B cell (primary cell): ENCODE results near the gene IFT52. TPM values are rescaled to one million over a fixed set of nuclear protein-coding genes. Genes with fewer than 3 reads are reported as not detected.

Source experiments
- ATAC-seq: fragments of 200-7000 bp; cut with Tn5 transposase; one replicate; pipeline ENCODE4 v1.10.0; 2021; ENCODE audit warnings: low read depth, mild to moderate bottlenecking, moderate number of reproducible peaks, moderate library complexity
- CTCF ChIA-PET: fragments of 350-600 bp; sonication (Branson Sonifier 250); formaldehyde crosslinking; loops from one replicate; lab custom pipeline; 2021; ENCODE audit warnings: antibody characterized with exemption, inconsistent platforms; lab: Charles Lee
- POLR2A ChIA-PET: fragments of 350-600 bp; sonication (Branson Sonifier 250); formaldehyde crosslinking; loops from one replicate; lab custom pipeline; 2021; ENCODE audit warnings: antibody characterized with exemption; lab: Charles Lee
- DNase-seq: peaks from one replicate; pipeline ENCODE4 v3.0.0; 2013
- H2AFZ ChIP-seq: 2 replicates; pipeline ENCODE4 v1.6.1; 2012; ENCODE audit warnings: mild to moderate bottlenecking, low read depth, low read length; ENCODE audit not compliant: insufficient read depth, poor library complexity, severe bottlenecking
- H3K27ac ChIP-seq, 2 donors: 1 replicate in 1 of 2; 2 replicates in 1 of 2; pipeline ENCODE4 v1.5.1; 2012 to 2013; ENCODE audit warnings: low read length in 2 of 2, mild to moderate bottlenecking in 2 of 2, moderate library complexity in 1 of 2
- H3K27me3 ChIP-seq, 4 experiments: fragments of 200-600 bp in 1 of 4; sonication (generic) in 1 of 4; replicated peaks in 1 of 4; 1 replicate in 2 of 4; 2 replicates in 2 of 4; pipeline versions ENCODE4 v1.6.1 to v1.7.0; 2013 to 2016; ENCODE audit warnings: low read length in 3 of 4, mild to moderate bottlenecking in 2 of 4, mixed read lengths in 1 of 4, moderate library complexity in 1 of 4; ENCODE audit not compliant: insufficient read depth in 4 of 4, control insufficient read depth in 3 of 4; ENCODE audit errors: control extremely low read depth in 1 of 4
- H3K36me3 ChIP-seq, 2 experiments: replicated peaks in 1 of 2; 1 replicate in 1 of 2; 2 replicates in 1 of 2; pipeline versions ENCODE4 v1.6.1 to v1.7.1; 2013; ENCODE audit warnings: low read length in 1 of 2; ENCODE audit not compliant: insufficient read depth in 2 of 2, control insufficient read depth in 1 of 2; ENCODE audit errors: control extremely low read depth in 1 of 2, extremely low read depth in 1 of 2
- H3K4me1 ChIP-seq, 2 donors: fragments of 200-600 bp in 1 of 2; sonication (generic) in 1 of 2; 1 replicate in 1 of 2; 2 replicates in 1 of 2; pipeline versions ENCODE4 v1.5.1 to v1.6.1; 2013 to 2017; ENCODE audit warnings: low read length in 2 of 2; ENCODE audit not compliant: control insufficient read depth in 2 of 2, insufficient read depth in 2 of 2
- H3K4me2 ChIP-seq: replicated peaks from 2 replicates; pipeline ENCODE3; 2012; ENCODE audit warnings: mild to moderate bottlenecking, low read depth, low read length; ENCODE audit not compliant: poor library complexity, severe bottlenecking
- H3K4me3 ChIP-seq, 5 experiments: fragments of 200-600 bp in 1 of 5; sonication (generic) in 1 of 5; 1 replicate in 3 of 5; 2 replicates in 2 of 5; pipeline versions ENCODE4 v1.5.1 to v1.7.0; 2011 to 2016; ENCODE audit warnings: low read length in 4 of 5, mild to moderate bottlenecking in 4 of 5, low read depth in 2 of 5, control low read depth in 1 of 5, moderate library complexity in 1 of 5; ENCODE audit not compliant: insufficient read depth in 1 of 5; ENCODE audit errors: control extremely low read depth in 1 of 5, extremely low read depth in 1 of 5
- H3K79me2 ChIP-seq: fragments of 200-600 bp; sonication (generic); one replicate; pipeline ENCODE4 v1.6.0; 2016; ENCODE audit warnings: low read length; ENCODE audit not compliant: control insufficient read depth, insufficient read depth
- H3K9ac ChIP-seq: fragments of 200-600 bp; sonication (generic); 2 replicates; pipeline ENCODE4 v1.6.1; 2017; ENCODE audit warnings: mild to moderate bottlenecking, low read length, moderate library complexity
- H3K9me3 ChIP-seq, 3 donors: one replicate each; pipeline versions ENCODE4 v1.6.1 to v1.7.1; 2013; ENCODE audit warnings: low read length in 2 of 3; ENCODE audit not compliant: control insufficient read depth in 2 of 3, insufficient read depth in 1 of 3; ENCODE audit errors: control extremely low read depth in 1 of 3
- H4K20me1 ChIP-seq: 2 replicates; pipeline ENCODE4 v1.6.0; 2012; ENCODE audit warnings: mild to moderate bottlenecking, low read length; ENCODE audit not compliant: insufficient read depth, control insufficient read depth, poor library complexity, severe bottlenecking
- H3K27ac Mint-ChIP-seq: one replicate; pipeline ENCODE4 v1.8.0; 2021; ENCODE audit warnings: mixed read lengths
- H3K27me3 Mint-ChIP-seq: one replicate; pipeline ENCODE4 v1.8.0; 2021; ENCODE audit warnings: mixed read lengths
- H3K4me1 Mint-ChIP-seq: one replicate; pipeline ENCODE4 v1.8.0; 2021; ENCODE audit warnings: mixed read lengths
- H3K4me3 Mint-ChIP-seq: one replicate; pipeline ENCODE4 v1.8.0; 2021; ENCODE audit warnings: mixed read lengths
- H3K9me3 Mint-ChIP-seq: one replicate; pipeline ENCODE4 v1.8.0; 2022; ENCODE audit warnings: mixed read lengths; ENCODE audit not compliant: insufficient read depth
- CTCF ChIP-seq: fragments of 200-600 bp; IDR thresholded peaks from one replicate; pipeline ENCODE4 v1.8.0; 2022; ENCODE audit warnings: antibody characterized with exemption, mild to moderate bottlenecking
- EZH2 ChIP-seq: IDR thresholded peaks from 2 replicates; pipeline ENCODE4 v1.6.1; 2012; ENCODE audit warnings: borderline replicate concordance, low read depth, mild to moderate bottlenecking, moderate library complexity, low read length; ENCODE audit not compliant: insufficient read depth, poor library complexity, severe bottlenecking
- WGBS: methylation state at CpG from one replicate; pipeline ENCODE4 v1.1.5; 2013; ENCODE audit warnings: missing lambda C conversion rate; ENCODE audit not compliant: insufficient coverage; 5-methylcytosine and 5-hydroxymethylcytosine counted together
- intact Hi-C: fragments of 100-400 bp; cut with micrococcal nuclease; formaldehyde crosslinking; loops from one replicate; pipeline ENCODE4 v1.10.0; 2022
- polyA plus RNA-seq: library from polyadenylated mRNA; depleted of rRNA; stranded (reverse); fragments of >200 nt; gene quantifications from 2 replicates; pipeline ENCODE4 v1.2.3, GENCODE V29; 2012
- total RNA-seq, 2 donors: library from RNA; stranded (reverse); fragments of 120-200 nt in 1 of 2; gene quantifications; 1 replicate in 1 of 2; 2 replicates in 1 of 2; pipeline versions ENCODE4 v1.2.3 to v1.2.4, GENCODE V29; 2013 to 2022

IFT52 gene
- total and polyA plus RNA-seq, 2 donors (not counting 1 experiment from before 2014, with no cell fraction given): 16.7 to 18.4 TPM

DNA sequence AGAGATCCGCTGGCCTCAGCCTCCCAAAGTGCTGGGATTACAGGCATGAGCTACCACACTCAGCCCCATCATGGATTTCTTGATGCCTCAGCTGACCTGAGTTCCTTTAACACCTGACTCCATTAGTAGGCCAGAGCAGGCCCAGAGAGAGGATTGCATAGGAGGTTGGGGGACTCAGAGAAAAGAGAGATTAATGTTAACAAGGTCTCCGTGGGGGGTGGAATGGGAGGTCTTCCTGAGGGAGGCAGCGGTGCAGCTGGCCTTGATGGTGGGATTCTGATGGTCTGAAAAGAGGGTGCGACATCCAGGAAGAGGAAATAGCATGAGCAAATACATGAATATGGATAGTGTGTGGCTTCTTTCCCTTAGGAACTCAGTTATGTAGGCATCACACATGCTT lies 22.0 kb upstream of the IFT52 start:
- no peaks in the 10 kb centered on the region for H3K27me3 ChIP-seq
- TF ChIP-seq EZH2 (no peak), CTCF (no peak)
- Mint-ChIP-seq H3K9me3 (no peaks in the 10 kb centered on the region), H3K27me3 (no peaks in the 10 kb centered on the region), H3K4me3 (no peak overlapping the region), H3K4me1 (no peaks in the 10 kb centered on the region), H3K27ac (no peak overlapping the region)
- ChIA-PET CTCF (no interaction called here), POLR2A (no interaction called here)
- intact Hi-C loops: no loop called here
- no peak overlapping the region for H3K27ac ChIP-seq
- no peaks in the 10 kb centered on the region for H3K4me1 ChIP-seq
- no peaks in the 10 kb centered on the region for H3K9me3 ChIP-seq
- no peak overlapping the region for H2AFZ ChIP-seq
- no peak for ATAC-seq
- H4K20me1 ChIP-seq: no peaks in the 10 kb centered on the region
- H3K4me2 ChIP-seq: no peak overlapping the region
- H3K4me3 ChIP-seq: no peak overlapping the region
- WGBS: 96% methylated on average over 4 of the region's 4 CpGs
- no peak for DNase-seq
- no peaks in the 10 kb centered on the region for H3K36me3 ChIP-seq
- no peaks in the 10 kb centered on the region for H3K79me2 ChIP-seq
- H3K9ac ChIP-seq: no peak overlapping the region

GRCh38 chr20:43569282-43569681 lies 21.5 kb upstream of the IFT52 start:
- H4K20me1 ChIP-seq: no peaks in the 10 kb centered on the region
- H3K9me3 ChIP-seq: no peaks in the 10 kb centered on the region
- Mint-ChIP-seq H3K4me3 (no peak overlapping the region), H3K27me3 (no peaks in the 10 kb centered on the region), H3K9me3 (no peaks in the 10 kb centered on the region), H3K27ac (no peak overlapping the region), H3K4me1 (no peaks in the 10 kb centered on the region)
- intact Hi-C loops: no loop called here
- H3K79me2 ChIP-seq: no peaks in the 10 kb centered on the region
- H3K27ac ChIP-seq: no peak overlapping the region
- DNase-seq (no peak), ATAC-seq (no peak)
- no peak overlapping the region for H2AFZ ChIP-seq
- no peaks in the 10 kb centered on the region for H3K4me1 ChIP-seq
- H3K4me2 ChIP-seq: no peak overlapping the region
- H3K36me3 ChIP-seq: no peaks in the 10 kb centered on the region
- H3K9ac ChIP-seq: no peak overlapping the region
- TF ChIP-seq CTCF (no peak), EZH2 (no peak)
- no peak overlapping the region for H3K4me3 ChIP-seq
- POLR2A ChIA-PET: no interaction called here
- CTCF ChIA-PET: no interaction called here
- 96% methylated on average over 9 of the region's 10 CpGs for WGBS
- H3K27me3 ChIP-seq: no peaks in the 10 kb centered on the region
